Choroid plexus epithelial cell (primary cell): ENCODE measurements around the gene RFTN1.

ENCODE experiments used
- DNase-seq: peaks from one replicate; pipeline ENCODE4 v3.0.0-alpha.2; 2010; ENCODE audit warnings: low read depth
- H3K4me3 ChIP-seq: 2 replicates; pipeline ENCODE4 v1.5.1; 2011; ENCODE audit warnings: low read depth, mild to moderate bottlenecking, control low read depth, low read length, moderate library complexity
- CTCF ChIP-seq: conservative IDR thresholded peaks from 2 replicates; pipeline ENCODE4 v1.5.1; 2011; ENCODE audit warnings: low read depth, mild to moderate bottlenecking, control low read depth, inconsistent platforms, low read length, moderate library complexity

The RFTN1 gene

GRCh38 chr3:16485395-16485992 is 28.0 kb downstream of the RFTN1 start:
- no peak overlapping the region for H3K4me3 ChIP-seq
- TF ChIP-seq CTCF = no peak
- no peak for DNase-seq

- TF ChIP-seq CTCF = no peak
These were observed 28.5 kb downstream of the RFTN1 start for GRCh38 chr3:16484984-16485383.

GRCh38 chr3:16484216-16484615 is 29.3 kb downstream of the RFTN1 start:
- peak; percentile 99 for DNase-seq
- no peak for TF ChIP-seq CTCF
- H3K4me3 ChIP-seq = no peak overlapping the region

More at GRCh38 chr3:16484984-16485383, 28.5 kb downstream of the RFTN1 start:
- H3K4me3 ChIP-seq = no peak overlapping the region
- DNase-seq = no peak

- H3K4me3 ChIP-seq = no peak overlapping the region
- no peak for TF ChIP-seq CTCF
- DNase-seq = peak; percentile 80
These were observed 30.5 kb downstream of the RFTN1 start for GRCh38 chr3:16482770-16483531.

- no peak for TF ChIP-seq CTCF
- DNase-seq = no peak
- no peak overlapping the region for H3K4me3 ChIP-seq
These were observed 31.2 kb downstream of the RFTN1 start for GRCh38 chr3:16482194-16482769.

GRCh38 chr3:16481546-16481897 is 32.0 kb downstream of the RFTN1 start:
- no peak overlapping the region for H3K4me3 ChIP-seq
- TF ChIP-seq CTCF = no peak

More at GRCh38 chr3:16481546-16481897, 32.0 kb downstream of the RFTN1 start:
- DNase-seq = no peak
